ENCODE measurements around the gene PRR12. TPM values are rescaled to one million over a fixed set of nuclear protein-coding genes. Genes with fewer than 3 reads are reported as not detected.

Gene PRR12
- total RNA-seq, 1 donor from 2014 or later = 64.5 TPM

- Mint-ChIP-seq H3K4me1 (ENCODE audit: low read depth) (peaks cover 15% of the 10 kb centered on the region), H3K36me3 (ENCODE audit: insufficient read depth) (peaks cover 15% of the 10 kb centered on the region), H3K9me3 (ENCODE audit: low read depth) (no peaks in the 10 kb centered on the region), H3K27me3 (no peaks in the 10 kb centered on the region), H3K27ac (no peak overlapping the region), H3K4me3 (ENCODE audit: low read depth) (no peak overlapping the region)
- no peak for DNase-seq (ENCODE audit: low spot score, unreplicated experiment)
- TF ChIP-seq CTCF (IDR thresholded peaks at IDR 0.05; ENCODE audit: unreplicated experiment) = no peak
Observed at GRCh38 chr19:49595819-49596404, 4.9 kb downstream of the PRR12 start.

DNA sequence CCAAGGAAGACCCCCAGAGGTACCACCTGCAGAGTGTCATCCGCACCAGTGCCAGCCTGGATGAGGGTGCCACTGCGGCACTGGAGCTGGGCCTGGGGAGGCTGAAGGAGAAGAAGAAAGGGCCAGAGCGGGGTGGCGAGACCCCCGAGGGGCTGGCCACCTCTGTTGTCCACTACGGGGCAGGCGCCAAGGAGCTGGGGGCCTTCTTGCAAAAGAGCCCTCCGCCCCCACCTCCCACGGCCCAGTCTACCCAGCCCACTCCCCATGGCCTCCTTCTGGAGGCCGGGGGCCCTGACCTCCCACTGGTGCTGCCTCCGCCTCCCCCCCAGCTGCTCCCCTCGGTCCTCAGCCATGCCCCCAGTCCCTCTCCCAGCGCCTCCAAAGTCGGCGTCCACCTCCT lies 5.4 kb downstream of the PRR12 start:
- no peaks in the 10 kb centered on the region for H3K27me3 Mint-ChIP-seq
- H3K4me3 Mint-ChIP-seq (ENCODE audit: low read depth) = no peak overlapping the region
- H3K36me3 Mint-ChIP-seq (ENCODE audit: insufficient read depth) = peaks cover 17% of the 10 kb centered on the region
- no peak overlapping the region for H3K27ac Mint-ChIP-seq
- peaks cover 15% of the 10 kb centered on the region for H3K4me1 Mint-ChIP-seq (ENCODE audit: low read depth)
- no peak for TF ChIP-seq CTCF (IDR thresholded peaks at IDR 0.05; ENCODE audit: unreplicated experiment)
- no peak for DNase-seq (ENCODE audit: low spot score, unreplicated experiment)
- H3K9me3 Mint-ChIP-seq (ENCODE audit: low read depth) = no peaks in the 10 kb centered on the region

DNA sequence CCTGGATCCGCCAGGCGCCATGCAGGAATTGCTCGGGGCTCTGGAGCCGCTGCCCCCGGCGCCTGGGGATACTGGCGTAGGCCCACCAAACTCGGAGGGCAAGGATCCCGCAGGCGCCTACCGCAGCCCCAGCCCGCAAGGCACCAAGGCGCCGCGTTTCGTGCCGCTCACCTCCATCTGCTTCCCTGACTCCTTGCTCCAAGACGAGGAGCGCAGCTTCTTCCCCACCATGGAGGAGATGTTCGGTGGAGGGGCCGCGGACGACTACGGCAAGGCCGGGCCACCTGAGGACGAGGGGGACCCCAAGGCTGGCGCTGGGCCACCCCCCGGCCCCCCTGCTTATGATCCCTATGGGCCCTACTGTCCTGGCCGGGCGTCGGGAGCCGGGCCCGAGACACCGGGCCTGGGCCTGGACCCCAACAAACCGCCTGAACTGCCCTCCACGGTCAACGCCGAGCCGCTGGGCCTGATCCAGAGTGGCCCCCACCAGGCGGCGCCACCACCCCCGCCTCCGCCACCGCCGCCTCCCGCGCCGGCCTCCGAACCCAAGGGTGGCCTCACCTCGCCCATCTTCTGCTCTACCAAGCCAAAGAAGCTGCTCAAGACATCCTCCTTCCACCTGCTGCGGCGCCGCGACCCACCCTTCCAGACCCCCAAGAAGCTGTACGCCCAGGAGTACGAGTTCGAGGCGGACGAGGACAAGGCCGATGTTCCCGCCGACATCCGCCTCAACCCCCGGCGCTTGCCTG lies 6.1 kb downstream of the PRR12 start:
- Mint-ChIP-seq H3K4me3 (ENCODE audit: low read depth) (no peak overlapping the region), H3K27ac (no peak overlapping the region), H3K4me1 (ENCODE audit: low read depth) (peaks cover 15% of the 10 kb centered on the region), H3K9me3 (ENCODE audit: low read depth) (no peaks in the 10 kb centered on the region), H3K36me3 (ENCODE audit: insufficient read depth) (peaks cover 21% of the 10 kb centered on the region), H3K27me3 (no peaks in the 10 kb centered on the region)
- no peak for TF ChIP-seq CTCF (IDR thresholded peaks at IDR 0.05; ENCODE audit: unreplicated experiment)
- DNase-seq (ENCODE audit: low spot score, unreplicated experiment) = no peak

- Mint-ChIP-seq H3K9me3 (ENCODE audit: low read depth) (no peaks in the 10 kb centered on the region), H3K27ac (no peak overlapping the region), H3K4me3 (ENCODE audit: low read depth) (no peak overlapping the region), H3K27me3 (no peaks in the 10 kb centered on the region), H3K4me1 (ENCODE audit: low read depth) (peaks cover 12% of the 10 kb centered on the region), H3K36me3 (ENCODE audit: insufficient read depth) (peaks cover 21% of the 10 kb centered on the region)
- no peak for TF ChIP-seq CTCF (IDR thresholded peaks at IDR 0.05; ENCODE audit: unreplicated experiment)
- DNase-seq (ENCODE audit: low spot score, unreplicated experiment) = no peak
Observed at GRCh38 chr19:49597703-49597974, 6.7 kb downstream of the PRR12 start.

DNA sequence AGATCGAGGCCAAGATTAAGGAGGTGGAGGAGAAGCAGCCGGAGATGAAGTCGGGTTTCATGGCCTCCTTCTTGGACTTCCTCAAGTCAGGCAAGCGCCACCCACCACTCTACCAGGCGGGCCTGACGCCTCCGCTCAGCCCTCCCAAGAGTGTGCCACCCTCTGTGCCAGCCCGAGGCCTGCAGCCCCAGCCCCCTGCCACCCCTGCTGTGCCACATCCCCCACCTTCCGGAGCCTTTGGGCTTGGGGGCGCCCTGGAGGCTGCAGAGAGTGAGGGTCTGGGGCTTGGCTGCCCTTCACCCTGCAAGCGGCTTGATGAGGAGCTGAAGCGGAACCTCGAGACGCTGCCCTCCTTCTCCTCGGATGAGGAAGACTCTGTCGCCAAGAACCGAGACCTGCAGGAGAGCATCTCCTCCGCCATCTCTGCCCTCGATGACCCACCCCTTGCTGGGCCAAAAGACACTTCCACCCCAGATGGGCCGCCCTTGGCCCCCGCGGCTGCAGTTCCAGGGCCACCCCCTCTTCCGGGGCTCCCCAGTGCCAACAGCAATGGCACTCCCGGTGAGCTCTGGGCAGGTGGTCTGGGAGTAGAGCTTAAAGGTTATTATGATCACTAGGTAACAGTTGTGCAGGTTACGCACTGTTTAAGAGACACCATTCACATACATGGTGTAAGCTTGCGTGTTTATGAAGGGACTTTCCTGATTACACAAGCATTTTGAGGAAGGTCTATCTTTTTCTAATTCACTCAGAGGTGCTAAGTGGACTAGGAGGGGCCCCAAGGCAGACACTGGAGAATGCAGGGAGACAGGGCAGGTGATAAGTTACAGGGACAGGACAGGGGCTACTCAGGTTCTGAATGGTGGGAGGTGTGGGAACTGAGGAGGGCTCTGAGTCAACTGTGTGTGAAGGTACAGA lies 8.7 kb downstream of the PRR12 start:
- Mint-ChIP-seq H3K9me3 (ENCODE audit: low read depth) (no peaks in the 10 kb centered on the region), H3K4me3 (ENCODE audit: low read depth) (no peak overlapping the region), H3K27me3 (no peaks in the 10 kb centered on the region), H3K36me3 (ENCODE audit: insufficient read depth) (peaks cover 18% of the 10 kb centered on the region), H3K4me1 (ENCODE audit: low read depth) (peaks cover under 1% of the 10 kb centered on the region), H3K27ac (no peak overlapping the region)
- no peak for TF ChIP-seq CTCF (IDR thresholded peaks at IDR 0.05; ENCODE audit: unreplicated experiment)
- no peak for DNase-seq (ENCODE audit: low spot score, unreplicated experiment)
